ENCODE measurements around the gene JKAMP.

DNA sequence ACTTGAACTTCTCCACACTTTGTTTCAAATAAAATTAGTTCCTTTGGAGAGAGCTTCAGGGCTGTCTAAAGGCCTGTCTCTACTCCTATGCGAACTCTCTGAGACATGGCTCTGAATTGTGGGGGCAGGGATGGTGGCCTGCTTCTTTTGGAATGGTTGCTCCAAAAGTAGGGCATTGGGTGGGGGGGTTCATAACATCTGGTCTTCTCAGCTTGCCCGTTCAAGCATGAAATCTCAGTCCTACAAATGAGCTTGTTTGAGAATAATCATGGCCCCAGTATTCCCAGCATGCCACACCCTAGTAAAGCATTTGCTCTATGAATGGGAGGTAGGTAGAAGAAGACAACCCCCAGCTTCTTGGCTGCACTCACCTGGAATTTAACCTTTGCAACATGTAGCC, 25.8 kb upstream of the JKAMP start:
- TF ChIP-seq POLR2A (IDR thresholded peaks at IDR 0.05): no peak
- TF ChIP-seq, protein P1, sequence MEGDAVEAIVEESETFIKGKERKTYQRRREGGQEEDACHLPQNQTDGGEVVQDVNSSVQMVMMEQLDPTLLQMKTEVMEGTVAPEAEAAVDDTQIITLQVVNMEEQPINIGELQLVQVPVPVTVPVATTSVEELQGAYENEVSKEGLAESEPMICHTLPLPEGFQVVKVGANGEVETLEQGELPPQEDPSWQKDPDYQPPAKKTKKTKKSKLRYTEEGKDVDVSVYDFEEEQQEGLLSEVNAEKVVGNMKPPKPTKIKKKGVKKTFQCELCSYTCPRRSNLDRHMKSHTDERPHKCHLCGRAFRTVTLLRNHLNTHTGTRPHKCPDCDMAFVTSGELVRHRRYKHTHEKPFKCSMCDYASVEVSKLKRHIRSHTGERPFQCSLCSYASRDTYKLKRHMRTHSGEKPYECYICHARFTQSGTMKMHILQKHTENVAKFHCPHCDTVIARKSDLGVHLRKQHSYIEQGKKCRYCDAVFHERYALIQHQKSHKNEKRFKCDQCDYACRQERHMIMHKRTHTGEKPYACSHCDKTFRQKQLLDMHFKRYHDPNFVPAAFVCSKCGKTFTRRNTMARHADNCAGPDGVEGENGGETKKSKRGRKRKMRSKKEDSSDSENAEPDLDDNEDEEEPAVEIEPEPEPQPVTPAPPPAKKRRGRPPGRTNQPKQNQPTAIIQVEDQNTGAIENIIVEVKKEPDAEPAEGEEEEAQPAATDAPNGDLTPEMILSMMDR (IDR thresholded peaks at IDR 0.05): no peak
